MG63 (cell line): ENCODE data around the gene TNN. TPM values are rescaled to one million over a fixed set of nuclear protein-coding genes. Genes with fewer than 3 reads are reported as not detected.

Source experiments
- DNase-seq: peaks from one replicate; pipeline ENCODE4 v3.0.0-alpha.2; 2020
- H3K27me3 ChIP-seq: fragments of 250-450 bp; sonication (Bioruptor Pico); 2 replicates; pipeline ENCODE4 v1.5.1; 2020; ENCODE audit warnings: mild to moderate bottlenecking, moderate library complexity
- H3K36me3 ChIP-seq: fragments of 250-450 bp; sonication (Bioruptor Pico); 2 replicates; pipeline ENCODE4 v1.5.1; 2020; ENCODE audit warnings: mild to moderate bottlenecking, moderate library complexity
- H3K4me3 ChIP-seq: fragments of 250-450 bp; sonication (Bioruptor Pico); 2 replicates; pipeline ENCODE4 v1.5.1; 2020; ENCODE audit warnings: mild to moderate bottlenecking, moderate library complexity
- H3K9me3 ChIP-seq: fragments of 250-450 bp; sonication (Bioruptor Pico); 2 replicates; pipeline ENCODE4 v1.5.1; 2020; ENCODE audit warnings: mild to moderate bottlenecking, moderate library complexity
- total RNA-seq: library from RNA; depleted of rRNA; stranded (reverse); fragments of >200 nt; shearing (Covaris generic); gene quantifications from 2 replicates; pipeline ENCODE4 v1.2.3, GENCODE V29; 2014; ENCODE audit warnings: low replicate concordance

TNN gene
- total RNA-seq, 1 experiment from 2014 or later = 0.23 TPM

GRCh38 chr1:175054736-175055135 is 12.9 kb upstream of the TNN start:
- no peaks in the 10 kb centered on the region for H3K36me3 ChIP-seq

GRCh38 chr1:175062339-175062738 is 5.3 kb upstream of the TNN start:
- Histone ChIP-seq H3K36me3 (no peaks in the 10 kb centered on the region), H3K27me3 (no peaks in the 10 kb centered on the region), H3K4me3 (no peak overlapping the region), H3K9me3 (no peaks in the 10 kb centered on the region)
- DNase-seq = no peak

More at GRCh38 chr1:175054736-175055135, 12.9 kb upstream of the TNN start:
- H3K9me3 ChIP-seq = no peaks in the 10 kb centered on the region; the same call in 1 of the 2 replicates
- no peaks in the 10 kb centered on the region; the same call in 1 of the 2 replicates for H3K27me3 ChIP-seq
- DNase-seq = no peak
- no peak overlapping the region for H3K4me3 ChIP-seq

- no peaks in the 10 kb centered on the region for H3K27me3 ChIP-seq
- no peaks in the 10 kb centered on the region for H3K36me3 ChIP-seq
- no peak overlapping the region for H3K4me3 ChIP-seq
- H3K9me3 ChIP-seq = no peaks in the 10 kb centered on the region
- DNase-seq = no peak
Measured at GRCh38 chr1:175062858-175063257, 4.8 kb upstream of the TNN start.

- no peaks in the 10 kb centered on the region for H3K27me3 ChIP-seq
- H3K9me3 ChIP-seq = no peaks in the 10 kb centered on the region
- no peak for DNase-seq
Measured at GRCh38 chr1:175070818-175071217, 3.2 kb downstream of the TNN start.

GRCh38 chr1:175071276-175071943 is 3.8 kb downstream of the TNN start:
- no peak overlapping the region for H3K4me3 ChIP-seq
- no peak for DNase-seq
- no peaks in the 10 kb centered on the region for H3K36me3 ChIP-seq
- H3K9me3 ChIP-seq = no peaks in the 10 kb centered on the region
- H3K27me3 ChIP-seq = no peaks in the 10 kb centered on the region

More at GRCh38 chr1:175070818-175071217, 3.2 kb downstream of the TNN start:
- Histone ChIP-seq H3K36me3 (no peaks in the 10 kb centered on the region), H3K4me3 (no peak overlapping the region)

GRCh38 chr1:175072099-175072951 is 4.7 kb downstream of the TNN start:
- no peaks in the 10 kb centered on the region for H3K27me3 ChIP-seq
- H3K4me3 ChIP-seq = no peak overlapping the region
- no peaks in the 10 kb centered on the region for H3K9me3 ChIP-seq
- DNase-seq = peak; percentile 64
- no peaks in the 10 kb centered on the region for H3K36me3 ChIP-seq

- H3K9me3 ChIP-seq = no peaks in the 10 kb centered on the region
Measured at GRCh38 chr1:175073061-175073460, 5.4 kb downstream of the TNN start.

GRCh38 chr1:175073633-175074032 is 6.0 kb downstream of the TNN start:
- Histone ChIP-seq H3K4me3 (no peak overlapping the region), H3K36me3 (no peaks in the 10 kb centered on the region), H3K9me3 (no peaks in the 10 kb centered on the region), H3K27me3 (no peaks in the 10 kb centered on the region)
- no peak for DNase-seq

More at GRCh38 chr1:175073061-175073460, 5.4 kb downstream of the TNN start:
- no peak overlapping the region for H3K4me3 ChIP-seq
- no peaks in the 10 kb centered on the region for H3K36me3 ChIP-seq
- H3K27me3 ChIP-seq = no peaks in the 10 kb centered on the region
- DNase-seq = no peak

GRCh38 chr1:175075572-175076568 is 8.2 kb downstream of the TNN start:
- DNase-seq = peak; percentile 12

GRCh38 chr1:175077356-175078030 is 9.9 kb downstream of the TNN start:
- no peak for DNase-seq
- H3K9me3 ChIP-seq = no peaks in the 10 kb centered on the region
- H3K36me3 ChIP-seq = no peaks in the 10 kb centered on the region
- no peak overlapping the region for H3K4me3 ChIP-seq
- no peaks in the 10 kb centered on the region for H3K27me3 ChIP-seq

More at GRCh38 chr1:175075572-175076568, 8.2 kb downstream of the TNN start:
- H3K9me3 ChIP-seq = no peaks in the 10 kb centered on the region
- H3K4me3 ChIP-seq = no peak overlapping the region
- H3K36me3 ChIP-seq = no peaks in the 10 kb centered on the region
- no peaks in the 10 kb centered on the region for H3K27me3 ChIP-seq

- Histone ChIP-seq H3K36me3 (no peaks in the 10 kb centered on the region), H3K4me3 (no peak overlapping the region), H3K27me3 (no peaks in the 10 kb centered on the region), H3K9me3 (no peaks in the 10 kb centered on the region)
- no peak for DNase-seq
Measured at GRCh38 chr1:175078629-175079028, 11.0 kb downstream of the TNN start.

- Histone ChIP-seq H3K36me3 (no peaks in the 10 kb centered on the region), H3K27me3 (no peaks in the 10 kb centered on the region), H3K4me3 (no peak overlapping the region), H3K9me3 (no peaks in the 10 kb centered on the region)
- DNase-seq = no peak
Measured at GRCh38 chr1:175079338-175079737, 11.7 kb downstream of the TNN start.

GRCh38 chr1:175080030-175080429 is 12.4 kb downstream of the TNN start:
- no peaks in the 10 kb centered on the region for H3K27me3 ChIP-seq
- H3K4me3 ChIP-seq = no peak overlapping the region
- H3K9me3 ChIP-seq = no peaks in the 10 kb centered on the region
- DNase-seq = no peak
- no peaks in the 10 kb centered on the region for H3K36me3 ChIP-seq

- no peaks in the 10 kb centered on the region for H3K27me3 ChIP-seq
- H3K9me3 ChIP-seq = no peaks in the 10 kb centered on the region
- no peaks in the 10 kb centered on the region for H3K36me3 ChIP-seq
- no peak for DNase-seq
- H3K4me3 ChIP-seq = no peak overlapping the region
Measured at GRCh38 chr1:175081983-175082382, 14.3 kb downstream of the TNN start.

GRCh38 chr1:175088525-175088951 is 20.9 kb downstream of the TNN start:
- Histone ChIP-seq H3K36me3 (no peaks in the 10 kb centered on the region), H3K9me3 (no peaks in the 10 kb centered on the region), H3K4me3 (no peak overlapping the region), H3K27me3 (no peaks in the 10 kb centered on the region)
- no peak for DNase-seq

GRCh38 chr1:175089136-175089718 is 21.6 kb downstream of the TNN start:
- no peak for DNase-seq
- H3K4me3 ChIP-seq = no peak overlapping the region

More at GRCh38 chr1:175089136-175089718, 21.6 kb downstream of the TNN start:
- Histone ChIP-seq H3K9me3 (no peaks in the 10 kb centered on the region), H3K27me3 (no peaks in the 10 kb centered on the region; the same call in 1 of the 2 replicates), H3K36me3 (no peaks in the 10 kb centered on the region)
